Fibroblast of the aortic adventitia (primary cell): Measurements from ENCODE around the gene TOGARAM2. TPM values are rescaled to one million over a fixed set of nuclear protein-coding genes. Genes with fewer than 3 reads are reported as not detected.
A peak's percentile ranks its signal among the peaks of the same experiment; 100 is the strongest.

ENCODE experiments used
- DNase-seq: peaks from one replicate; pipeline ENCODE4 v3.0.0-alpha.2; 2010; ENCODE audit warnings: low read depth
- H3K4me3 ChIP-seq: 2 replicates; pipeline ENCODE4 v1.5.1; 2011; ENCODE audit warnings: low read depth, mild to moderate bottlenecking, control low read depth, low read length, moderate library complexity
- total RNA-seq: library from RNA; depleted of rRNA; stranded (reverse); fragments of >200 nt; gene quantifications from 2 replicates; pipeline ENCODE4 v1.2.3, GENCODE V29; 2012; ENCODE audit warnings: low replicate concordance
- TF ChIP-seq, protein P1 (sequence below): IDR thresholded peaks from 2 replicates; pipeline ENCODE4 v1.5.1; 2011; ENCODE audit warnings: mild to moderate bottlenecking, low read length, control low read depth, inconsistent platforms; ENCODE audit not compliant: insufficient read depth

Gene TOGARAM2
- total RNA-seq, 1 donor: under 0.01 TPM

DNA sequence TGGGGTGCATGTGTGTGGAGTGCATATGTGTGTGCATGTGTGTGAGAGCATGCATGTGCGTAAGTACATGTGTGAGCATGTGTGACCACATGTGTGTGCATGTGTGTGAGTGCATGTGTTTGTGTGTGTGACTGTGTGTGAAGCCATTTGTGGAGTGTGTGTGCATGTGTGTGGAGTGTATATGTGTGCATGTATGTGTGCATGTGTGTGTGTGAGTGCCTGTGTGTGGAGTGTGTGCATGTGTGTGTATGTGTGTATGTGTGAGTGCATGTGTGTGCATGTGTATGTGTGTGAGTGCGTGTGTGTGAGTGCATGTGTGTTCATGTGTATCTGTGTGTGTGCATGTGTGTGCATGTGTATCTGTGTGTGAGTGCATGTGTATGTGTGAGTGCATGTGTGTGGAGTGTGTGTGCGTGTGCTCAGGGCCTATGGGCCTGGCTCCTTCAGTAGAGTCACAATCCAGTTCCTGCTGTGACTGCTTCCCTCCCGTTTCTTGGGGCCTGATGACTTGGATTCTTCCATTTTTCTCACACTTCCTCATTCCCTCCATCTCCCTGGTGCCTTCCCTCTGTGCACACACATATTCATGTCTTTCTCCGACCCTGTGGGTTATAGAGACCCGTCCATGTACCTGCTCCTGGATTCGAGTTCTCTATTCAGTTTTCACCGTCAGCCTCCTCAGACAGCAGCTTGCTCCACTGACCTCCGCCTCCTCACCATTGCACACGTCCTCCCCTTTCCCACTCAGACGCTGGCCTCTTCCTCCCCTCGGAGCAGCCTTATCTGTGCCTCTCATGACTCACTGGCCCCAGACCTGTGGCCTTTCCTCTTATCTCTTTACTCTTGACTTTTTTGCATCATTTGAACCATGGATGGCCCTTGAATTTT lies 25.2 kb downstream of the TOGARAM2 start:
- TF ChIP-seq, protein P1, sequence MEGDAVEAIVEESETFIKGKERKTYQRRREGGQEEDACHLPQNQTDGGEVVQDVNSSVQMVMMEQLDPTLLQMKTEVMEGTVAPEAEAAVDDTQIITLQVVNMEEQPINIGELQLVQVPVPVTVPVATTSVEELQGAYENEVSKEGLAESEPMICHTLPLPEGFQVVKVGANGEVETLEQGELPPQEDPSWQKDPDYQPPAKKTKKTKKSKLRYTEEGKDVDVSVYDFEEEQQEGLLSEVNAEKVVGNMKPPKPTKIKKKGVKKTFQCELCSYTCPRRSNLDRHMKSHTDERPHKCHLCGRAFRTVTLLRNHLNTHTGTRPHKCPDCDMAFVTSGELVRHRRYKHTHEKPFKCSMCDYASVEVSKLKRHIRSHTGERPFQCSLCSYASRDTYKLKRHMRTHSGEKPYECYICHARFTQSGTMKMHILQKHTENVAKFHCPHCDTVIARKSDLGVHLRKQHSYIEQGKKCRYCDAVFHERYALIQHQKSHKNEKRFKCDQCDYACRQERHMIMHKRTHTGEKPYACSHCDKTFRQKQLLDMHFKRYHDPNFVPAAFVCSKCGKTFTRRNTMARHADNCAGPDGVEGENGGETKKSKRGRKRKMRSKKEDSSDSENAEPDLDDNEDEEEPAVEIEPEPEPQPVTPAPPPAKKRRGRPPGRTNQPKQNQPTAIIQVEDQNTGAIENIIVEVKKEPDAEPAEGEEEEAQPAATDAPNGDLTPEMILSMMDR: no peak
- no peak overlapping the region for H3K4me3 ChIP-seq
- DNase-seq: no peak

DNA sequence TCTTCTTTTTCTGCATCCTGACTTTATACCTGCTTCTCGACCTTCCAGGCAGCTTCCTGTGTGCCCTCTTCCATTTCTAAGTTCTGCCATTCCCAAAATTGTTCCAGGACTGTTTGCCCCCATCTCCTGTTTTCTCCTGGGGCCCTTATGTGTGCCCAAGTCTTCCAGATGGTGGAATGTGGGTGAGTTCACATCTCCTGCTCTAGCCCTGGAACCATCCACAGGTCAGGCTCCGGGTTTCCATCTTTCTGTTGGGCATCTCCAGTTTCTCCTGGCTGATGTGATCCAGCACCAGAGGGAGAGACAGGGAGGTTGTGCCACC lies 25.8 kb downstream of the TOGARAM2 start:
- TF ChIP-seq, protein P1: no peak
- no peak overlapping the region for H3K4me3 ChIP-seq
- DNase-seq: no peak

DNA sequence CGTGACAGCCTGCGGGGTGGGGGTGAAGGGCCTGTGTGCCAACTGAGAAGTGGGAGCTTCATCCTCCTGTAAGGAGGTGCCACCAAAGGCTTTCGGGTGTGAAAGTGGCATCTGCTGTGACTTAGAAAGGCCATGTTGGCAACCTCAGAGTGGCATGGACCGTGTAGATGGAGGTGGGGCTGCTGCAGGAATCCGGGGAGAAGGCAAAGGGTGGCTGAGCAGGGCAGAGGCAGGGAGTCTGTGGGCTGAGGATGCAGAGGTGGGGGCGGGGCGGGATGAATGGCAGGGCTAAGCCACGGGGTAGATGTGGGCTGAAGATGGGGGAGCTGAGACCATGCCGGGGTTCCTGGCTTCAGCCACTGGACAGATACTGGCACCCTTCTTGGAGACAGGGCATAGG lies 28.2 kb downstream of the TOGARAM2 start:
- no peak overlapping the region for H3K4me3 ChIP-seq
- TF ChIP-seq, protein P1: no peak
- DNase-seq: no peak

DNA sequence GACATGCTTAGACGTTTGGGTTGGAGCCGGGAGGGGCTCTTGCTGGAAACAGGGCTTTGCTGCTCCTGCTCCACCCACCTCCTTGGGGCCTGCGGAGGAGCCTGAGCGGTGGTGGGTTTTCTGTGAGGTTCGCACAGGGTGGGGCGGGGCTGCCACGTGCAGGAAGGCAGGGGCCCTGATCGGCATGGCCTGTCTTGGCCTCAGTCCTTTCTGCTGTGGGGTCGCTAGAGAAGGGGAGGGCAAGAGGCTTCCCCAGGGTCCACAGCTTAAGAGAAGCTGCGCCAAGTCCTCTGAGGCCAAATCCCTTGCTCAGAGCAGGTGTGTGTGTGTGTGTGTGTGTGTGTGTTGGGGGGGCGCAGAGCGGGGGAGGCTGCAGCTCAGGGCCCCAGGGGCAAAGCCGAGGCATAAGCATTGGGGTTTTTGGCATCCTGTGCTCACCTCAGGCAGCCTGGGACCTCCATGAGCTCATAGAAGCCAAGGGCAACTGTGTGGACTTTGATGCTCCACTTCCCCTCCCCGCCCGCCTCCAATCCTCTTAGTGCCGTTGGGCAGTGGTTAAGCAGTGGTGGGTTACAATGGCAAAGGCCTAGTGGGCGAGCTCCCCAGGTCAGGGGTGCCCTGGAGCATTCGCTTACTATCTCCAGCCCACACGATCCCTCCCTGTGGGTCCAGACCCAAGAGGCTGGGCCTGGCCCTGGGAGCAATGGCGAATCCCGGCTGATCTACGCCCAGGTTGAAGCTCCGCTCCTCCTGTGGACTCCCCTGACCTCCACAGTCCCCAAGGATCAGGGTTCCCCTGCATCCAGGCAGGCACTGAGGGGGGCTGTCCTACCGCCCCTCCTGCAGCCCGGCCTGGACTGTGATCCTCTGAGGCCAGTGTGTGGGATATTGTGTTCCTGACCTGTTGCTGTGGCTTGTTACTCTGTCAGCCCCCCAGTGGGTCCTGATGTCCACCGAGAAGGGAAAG lies 28.9 kb downstream of the TOGARAM2 start:
- H3K4me3 ChIP-seq: no peak overlapping the region
- TF ChIP-seq, protein P1: no peak
- no peak for DNase-seq

DNA sequence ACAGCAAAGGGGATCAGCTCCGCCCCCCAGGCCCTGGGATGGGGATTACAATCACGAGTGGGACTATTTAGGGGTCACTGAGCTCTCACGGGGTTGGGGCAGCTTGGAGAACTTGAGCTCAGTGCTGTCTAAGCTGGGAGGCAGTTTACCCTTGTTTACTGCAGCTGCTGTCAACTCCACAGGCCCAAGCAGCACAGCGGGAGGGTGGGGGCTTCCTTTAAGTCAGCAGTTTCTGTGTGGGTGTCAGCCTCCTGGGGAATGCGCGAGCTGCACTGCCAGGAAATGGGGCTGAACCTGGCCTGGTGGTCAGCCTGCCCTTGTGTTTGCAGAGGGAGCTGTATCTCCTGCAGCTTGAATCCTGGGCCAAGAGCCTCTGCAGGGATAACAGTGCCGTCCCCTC lies 29.8 kb downstream of the TOGARAM2 start:
- TF ChIP-seq, protein P1: no peak
- H3K4me3 ChIP-seq: no peak overlapping the region
- peak; percentile 40 for DNase-seq

DNA sequence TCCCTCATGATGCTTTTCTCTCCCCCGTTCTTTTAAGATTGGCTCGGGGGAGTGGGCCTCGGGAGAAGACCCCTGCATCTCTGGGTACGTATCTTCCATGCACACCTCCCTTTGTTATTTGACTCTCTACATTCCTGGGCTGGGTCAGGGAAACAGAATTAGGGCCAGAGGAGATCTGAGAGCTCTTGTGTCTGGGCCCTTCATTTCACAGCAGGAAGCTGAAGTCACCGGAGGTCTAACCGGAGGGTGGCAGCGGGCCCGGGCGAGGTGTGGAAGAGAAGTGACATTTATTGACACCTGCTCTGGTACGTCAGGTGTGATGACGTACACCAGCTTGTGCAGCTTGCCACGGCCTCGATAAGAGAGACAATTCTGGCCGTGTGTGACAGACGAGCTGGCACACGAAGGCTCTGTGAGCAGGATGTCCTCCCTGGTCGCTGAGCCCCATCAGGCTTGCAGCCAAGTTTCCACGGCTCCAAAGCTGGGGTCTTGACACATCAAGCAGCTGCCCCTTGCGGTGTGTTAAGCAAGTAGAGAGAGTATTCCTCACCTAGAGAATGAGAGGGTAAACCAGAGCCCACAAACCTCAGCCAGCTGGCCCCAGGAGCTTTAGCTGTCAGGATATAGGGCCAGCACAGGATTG lies 30.4 kb downstream of the TOGARAM2 start:
- no peak for DNase-seq
- H3K4me3 ChIP-seq: no peak overlapping the region
- TF ChIP-seq, protein P1: no peak
